Measurements from ENCODE around the gene B4GALT1.
"Not testable (repeated sequence)": the region's sequence is repeated elsewhere in the genome, so short reads cannot be mapped to it uniquely, and the experiment has no call there.

B4GALT1 gene

DNA sequence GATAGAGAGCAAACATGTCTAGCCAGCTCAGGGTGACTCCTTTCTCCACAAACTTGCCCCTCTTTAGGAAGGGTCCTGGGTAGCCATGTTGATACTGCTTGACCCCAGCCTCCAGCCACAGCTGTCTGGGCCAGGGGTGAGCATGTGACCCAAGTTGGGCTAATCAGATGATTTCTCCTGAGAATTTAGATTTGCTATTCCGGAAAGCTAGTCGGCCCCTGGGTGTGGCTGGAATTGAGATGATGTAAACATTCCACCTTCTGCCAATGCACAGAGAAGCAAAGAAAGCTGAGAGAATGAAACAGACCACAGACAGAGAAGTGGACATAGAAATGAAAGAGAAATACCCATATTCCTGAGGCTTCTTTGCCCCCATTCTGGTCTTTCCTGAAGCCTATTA lies 17.8 kb upstream of the B4GALT1 start:
- DNase-seq (ENCODE audit: low spot score), result no peak

DNA sequence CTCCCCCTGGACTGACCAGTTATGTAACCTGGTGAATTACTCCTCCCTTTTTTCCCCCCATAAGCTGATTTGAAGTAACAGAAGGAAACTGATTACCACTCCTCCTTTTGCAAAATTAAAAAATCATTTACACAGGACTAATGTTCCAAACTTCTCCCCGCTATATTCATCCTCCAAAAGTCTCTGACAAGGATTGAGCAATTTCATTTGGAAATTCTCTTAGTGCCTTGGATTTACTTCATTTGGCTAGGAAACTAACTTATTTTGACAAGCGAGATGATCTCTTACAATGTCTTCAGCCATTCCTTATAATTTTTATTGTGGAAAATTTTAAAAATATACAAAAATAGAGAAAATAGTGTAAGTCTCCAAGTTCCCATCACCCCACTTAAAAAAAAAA lies 15.4 kb upstream of the B4GALT1 start:
- no peak for DNase-seq (ENCODE audit: low spot score)

DNA sequence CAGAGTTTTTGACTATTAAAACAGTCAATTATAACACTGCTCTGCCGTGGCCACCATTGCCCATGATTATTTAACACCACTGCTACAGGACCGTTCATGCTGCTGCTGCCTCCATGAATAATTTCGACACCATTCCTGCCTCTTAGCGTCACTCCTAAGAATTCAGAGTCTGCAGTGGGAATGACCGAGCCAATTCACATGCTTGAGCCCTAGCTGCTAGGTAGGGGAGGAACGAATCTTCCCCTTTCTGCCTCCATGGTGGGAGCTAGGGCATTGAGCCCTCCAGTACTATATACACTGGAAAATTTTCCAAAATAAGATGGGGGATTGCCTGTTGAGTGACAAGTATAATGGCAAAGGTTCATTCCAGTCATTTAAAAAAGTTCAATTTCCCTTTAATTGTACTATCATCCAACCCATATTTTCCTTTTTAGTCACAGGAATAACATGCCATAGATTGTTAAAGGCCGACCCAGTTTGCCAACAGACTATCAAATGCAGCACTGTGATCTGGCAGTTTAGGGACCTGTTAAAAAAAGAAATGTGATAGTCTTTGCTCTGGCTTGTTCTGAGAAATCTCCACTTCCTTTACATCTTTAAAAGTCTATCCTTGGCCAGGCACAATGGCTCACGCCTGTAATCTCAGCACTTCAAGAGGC lies 13.5 kb upstream of the B4GALT1 start:
- no peak for DNase-seq (ENCODE audit: low spot score)

DNA sequence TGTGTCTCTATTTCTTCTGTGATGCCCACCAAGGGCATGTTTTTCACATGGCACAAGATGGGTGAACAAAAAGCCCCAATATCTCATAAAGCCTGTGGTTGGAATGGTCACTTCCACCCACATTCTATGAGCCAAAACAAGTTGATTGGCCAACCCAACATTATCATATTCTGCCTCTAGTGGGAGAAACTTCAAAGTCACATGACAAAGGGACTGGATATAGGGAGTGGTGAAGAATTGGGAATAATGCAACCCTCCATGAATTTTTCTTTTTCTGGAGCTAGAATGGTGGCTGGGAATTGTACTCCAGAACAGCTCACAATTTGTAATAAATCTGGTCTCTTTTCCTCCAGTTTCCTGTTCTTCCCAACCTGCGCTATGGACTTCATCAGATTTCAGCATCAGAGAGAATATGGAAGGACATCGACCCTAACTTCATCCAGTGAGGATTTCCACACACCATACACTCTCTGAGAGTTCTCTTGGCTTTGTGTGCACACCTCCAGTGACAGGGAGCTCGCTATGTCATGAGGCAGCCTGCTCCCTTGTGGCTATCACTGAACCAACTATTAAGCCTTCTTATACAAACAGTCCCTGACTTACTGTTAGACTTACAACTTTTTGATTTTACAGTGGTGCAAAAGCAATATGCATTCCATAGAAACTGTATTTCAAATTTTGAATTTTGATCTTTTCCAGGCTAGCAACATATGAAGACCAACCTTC lies 12.0 kb upstream of the B4GALT1 start:
- no peak for DNase-seq (ENCODE audit: low spot score)

DNA sequence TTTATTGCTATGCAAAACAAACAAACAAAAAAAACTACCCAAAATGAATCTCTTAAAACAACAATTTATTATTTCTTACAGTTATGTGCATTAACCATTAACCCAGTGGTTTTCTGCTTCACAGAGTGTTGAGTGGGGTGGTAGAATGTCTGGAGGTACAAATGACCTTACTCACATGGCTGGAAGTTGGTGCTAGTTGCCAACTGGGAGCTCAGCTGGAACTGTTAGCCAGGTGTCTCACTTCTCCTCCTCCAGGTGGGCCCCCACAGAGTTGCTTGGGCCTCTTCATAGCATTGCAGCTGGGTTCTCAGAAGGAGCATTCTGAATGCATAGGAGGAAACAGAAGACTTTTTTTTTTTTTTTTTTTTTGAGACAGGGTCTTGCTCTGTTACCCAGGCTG lies 10.5 kb upstream of the B4GALT1 start:
- no peak for DNase-seq (ENCODE audit: low spot score)

DNA sequence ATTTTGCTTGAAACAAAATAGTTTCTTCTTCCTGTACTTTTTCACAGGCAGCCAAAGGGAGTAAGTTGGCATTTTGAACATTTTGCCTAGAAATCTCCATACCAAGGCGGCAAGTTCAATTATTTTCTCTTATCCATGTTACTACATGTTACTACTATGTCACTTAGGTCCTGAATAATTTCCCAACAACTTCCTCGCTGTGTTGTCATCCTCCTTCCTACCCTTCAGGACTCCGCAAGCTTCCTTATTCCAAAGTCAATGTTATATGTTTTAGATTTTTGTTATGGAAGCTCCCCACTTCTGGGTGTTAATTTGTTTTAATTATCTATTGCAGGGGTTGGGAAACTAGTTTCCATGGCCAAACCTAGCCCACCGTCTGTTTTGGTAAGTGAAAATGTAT lies 9.9 kb upstream of the B4GALT1 start:
- DNase-seq (ENCODE audit: low spot score), result no peak

DNA sequence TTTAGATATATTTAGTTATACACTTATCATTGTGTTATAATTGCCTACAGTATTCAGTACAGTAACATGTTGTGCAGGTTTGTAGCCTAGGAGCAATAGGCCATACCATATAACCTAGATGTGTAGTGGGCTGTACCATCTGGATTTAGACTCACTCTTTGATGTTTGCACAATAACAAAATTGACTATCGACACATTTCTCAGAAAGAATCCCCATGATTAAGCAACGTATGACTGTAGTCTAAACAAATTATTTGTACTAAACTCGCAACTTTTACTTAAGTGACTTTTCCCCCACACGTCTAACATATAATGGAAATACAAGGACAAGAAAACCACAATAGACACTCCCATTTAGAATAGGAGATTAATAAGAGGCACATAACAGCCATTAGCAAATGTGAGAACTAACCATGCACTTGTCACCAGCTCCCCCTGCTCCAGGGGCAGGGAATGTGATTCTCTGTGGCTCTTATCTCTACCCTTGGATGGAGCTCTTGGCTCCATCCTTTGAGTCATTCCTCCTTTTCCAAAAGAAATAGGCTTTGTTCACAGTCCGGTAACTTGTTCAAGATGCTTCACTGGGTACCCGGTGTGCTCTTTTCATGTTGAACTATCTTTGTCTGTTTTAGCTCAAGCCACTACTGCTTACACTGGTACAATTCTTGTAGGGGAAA lies 8.7 kb upstream of the B4GALT1 start:
- DNase-seq (ENCODE audit: low spot score), result no peak

DNA sequence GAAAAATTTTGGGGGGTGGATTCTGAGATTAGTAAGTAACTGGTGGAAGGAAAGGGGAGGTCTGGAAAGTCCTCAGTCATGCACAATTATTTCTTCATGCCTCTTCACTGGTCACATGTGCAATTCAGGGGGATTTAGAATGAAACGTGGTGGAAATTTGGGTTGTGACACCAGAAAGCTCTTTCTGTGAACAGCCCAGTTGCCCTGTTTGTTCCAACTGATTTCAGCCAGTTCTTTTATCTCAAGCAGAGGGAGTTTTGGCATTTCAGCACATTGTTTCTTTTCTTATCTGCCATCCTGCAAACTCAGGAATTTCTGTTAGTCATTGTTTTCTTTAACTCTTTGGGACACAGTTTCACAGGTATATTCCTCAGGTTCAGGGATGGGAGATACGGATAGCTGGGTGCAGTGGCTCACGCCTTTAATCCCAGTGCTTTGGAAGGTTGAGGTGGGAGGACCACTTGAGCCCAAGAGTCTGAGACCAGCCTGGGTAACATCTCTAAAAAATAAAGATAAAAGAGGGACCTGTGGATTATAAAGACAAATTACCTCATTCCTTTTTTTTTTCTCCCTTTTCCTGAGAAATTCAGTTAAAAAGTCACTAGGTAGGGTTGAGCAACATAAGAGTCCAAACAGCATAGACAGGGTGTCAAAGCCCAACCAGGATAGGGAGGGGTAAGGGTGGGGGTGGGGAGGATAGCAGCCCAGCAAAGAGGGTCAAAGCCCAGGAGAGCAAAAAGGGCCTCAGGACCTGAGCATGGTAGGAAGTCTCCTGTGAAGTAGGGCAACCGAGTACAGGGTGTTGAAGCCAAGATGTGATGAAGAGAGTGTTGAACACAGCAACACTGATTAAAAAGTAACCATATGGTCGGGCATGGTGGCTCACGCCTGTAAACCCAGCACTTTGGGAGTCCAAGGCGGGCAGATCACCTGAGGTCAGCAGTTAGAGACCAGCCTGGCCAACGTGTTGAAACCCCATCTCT lies 5.4 kb upstream of the B4GALT1 start:
- DNase-seq (ENCODE audit: low spot score), result no peak

DNA sequence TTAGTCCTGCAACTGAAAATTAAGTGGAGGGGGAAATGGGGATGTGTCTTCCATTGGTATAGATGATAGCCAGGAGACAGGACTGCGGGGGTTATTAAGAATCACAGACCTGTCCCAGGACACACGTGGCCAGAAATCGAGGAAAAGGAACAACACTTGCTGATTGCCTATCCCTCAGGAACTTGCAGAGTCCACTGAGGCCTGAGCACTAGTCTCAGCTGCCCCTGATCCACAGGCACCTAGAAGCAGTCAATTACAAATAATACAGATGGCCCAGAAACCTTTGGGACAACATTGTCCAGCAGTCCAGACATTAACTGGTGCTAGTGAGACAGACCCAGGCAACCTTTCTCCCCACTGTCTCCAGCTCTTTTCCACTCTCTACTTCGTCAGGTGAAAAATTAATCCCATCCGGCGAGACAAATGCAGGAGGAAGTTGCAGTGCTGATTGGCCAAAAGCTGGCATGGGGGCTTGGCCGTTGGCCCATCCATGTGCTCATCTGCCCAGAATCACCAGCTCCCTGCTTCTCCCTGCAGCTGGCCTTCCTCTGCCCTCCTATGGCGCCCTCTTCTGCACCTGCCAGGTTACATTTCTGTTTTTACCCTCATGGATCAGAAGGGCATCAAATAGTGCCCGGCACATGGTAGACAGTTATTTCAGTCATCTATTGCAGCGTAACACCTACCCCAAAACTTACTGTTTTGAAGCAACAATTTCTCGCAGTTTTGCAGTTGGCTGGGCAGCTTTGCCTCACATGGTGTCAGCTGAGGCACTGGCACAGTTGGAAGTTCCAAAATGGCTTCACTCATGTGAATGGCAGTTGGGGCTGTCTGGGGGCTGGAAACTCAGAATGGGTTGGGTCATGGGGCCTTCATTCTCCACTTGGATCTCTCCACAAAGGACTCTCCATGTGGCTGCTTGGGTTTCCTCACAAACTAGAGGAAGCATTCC lies 3.6 kb upstream of the B4GALT1 start:
- DNase-seq (ENCODE audit: low spot score), result no peak

DNA sequence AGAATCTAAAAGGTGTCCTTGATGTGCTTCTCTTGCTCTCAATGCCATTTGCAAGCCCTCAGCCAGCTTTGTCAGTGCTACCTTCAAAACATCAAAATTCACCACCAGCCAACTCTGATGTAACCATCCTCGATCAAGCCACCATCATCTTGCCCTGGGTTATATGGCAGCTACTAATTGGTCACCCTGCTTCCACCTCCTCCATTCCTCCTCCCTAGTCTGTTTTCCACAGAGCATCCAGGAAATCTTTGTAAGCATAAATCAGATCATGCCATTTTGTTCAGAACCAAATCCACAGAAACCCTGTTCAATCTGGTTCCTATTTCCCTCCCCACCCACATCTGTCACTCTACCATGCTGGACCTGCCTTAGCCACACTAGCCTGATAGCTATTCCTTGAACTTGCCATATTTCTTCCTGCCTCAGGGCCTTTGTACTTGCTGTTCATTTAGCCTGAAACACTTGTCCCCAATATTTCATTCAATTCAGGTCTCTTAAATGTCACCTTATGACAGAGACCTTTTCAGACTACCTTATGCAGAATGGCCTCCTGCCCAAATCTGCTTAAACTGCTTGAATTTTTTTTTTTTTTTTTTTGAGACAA lies 1.9 kb upstream of the B4GALT1 start:
- DNase-seq (ENCODE audit: low spot score), result no peak

DNA sequence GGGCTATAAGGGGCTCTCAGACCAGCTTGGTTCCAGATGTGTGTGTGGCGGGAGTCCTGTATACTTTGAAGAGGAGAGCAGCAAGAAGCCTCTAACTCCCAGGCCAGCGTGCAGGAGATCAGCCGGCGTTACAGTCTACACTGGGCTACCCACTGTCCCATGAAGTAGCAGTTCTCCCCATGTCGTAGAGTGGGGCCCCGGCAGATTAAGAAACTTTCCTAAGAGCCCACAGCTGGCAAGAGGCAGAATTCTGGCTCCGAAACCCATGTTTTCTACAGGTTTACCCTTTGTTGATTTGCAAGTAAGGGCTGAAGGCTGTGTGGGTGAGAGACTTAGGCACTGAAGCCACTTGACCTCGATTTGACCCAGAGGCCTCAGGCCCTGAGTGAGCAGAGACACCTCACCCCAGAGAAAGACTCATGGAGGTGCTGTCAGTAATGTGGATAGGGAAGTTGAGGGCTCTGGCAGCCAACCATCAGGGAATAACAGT lies 881 bp upstream of the B4GALT1 start:
- DNase-seq (ENCODE audit: low spot score), result no peak

DNA sequence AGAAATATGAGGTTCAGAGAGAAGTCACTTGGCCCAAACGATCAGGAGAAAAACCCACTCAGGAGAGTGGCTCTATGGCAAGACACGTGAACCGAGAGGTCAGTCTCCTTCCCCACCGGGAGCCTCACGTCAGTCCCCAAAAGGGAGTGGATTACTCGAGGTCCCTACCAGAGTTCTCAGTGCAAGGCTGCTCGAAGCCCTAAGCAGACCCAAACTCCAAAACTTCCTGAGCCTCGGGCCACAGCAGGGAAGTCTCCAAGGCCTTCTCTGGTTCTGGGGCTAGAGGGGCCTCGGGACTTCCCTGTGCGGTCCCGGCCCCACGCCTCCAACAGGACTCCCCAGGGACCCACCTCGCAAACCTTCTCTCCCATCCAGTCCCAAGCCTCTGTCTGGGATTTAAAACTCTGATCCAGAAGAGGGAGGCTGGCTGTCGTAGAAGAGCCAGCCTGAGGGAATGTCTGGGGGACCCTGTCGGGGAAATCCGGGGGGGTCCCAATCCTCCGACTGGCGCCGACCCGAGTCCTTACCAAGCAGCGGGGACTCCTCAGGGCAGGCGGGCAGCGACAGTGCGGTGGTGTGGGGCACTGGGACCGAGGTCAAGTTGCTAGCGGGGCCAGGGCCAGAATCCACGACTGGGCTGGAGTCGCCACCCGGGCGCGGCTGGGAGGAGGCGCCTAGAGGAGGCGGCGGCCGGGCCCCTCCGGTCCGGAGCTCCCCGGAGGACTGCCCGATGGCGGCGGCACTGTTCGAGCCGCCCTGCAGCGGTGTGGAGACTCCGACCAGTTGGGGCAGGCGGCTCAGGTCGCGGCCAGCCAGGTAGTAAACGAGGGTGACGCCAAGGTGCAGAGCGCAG lies 679 bp downstream of the B4GALT1 start:
- no peak for DNase-seq (ENCODE audit: low spot score)

DNA sequence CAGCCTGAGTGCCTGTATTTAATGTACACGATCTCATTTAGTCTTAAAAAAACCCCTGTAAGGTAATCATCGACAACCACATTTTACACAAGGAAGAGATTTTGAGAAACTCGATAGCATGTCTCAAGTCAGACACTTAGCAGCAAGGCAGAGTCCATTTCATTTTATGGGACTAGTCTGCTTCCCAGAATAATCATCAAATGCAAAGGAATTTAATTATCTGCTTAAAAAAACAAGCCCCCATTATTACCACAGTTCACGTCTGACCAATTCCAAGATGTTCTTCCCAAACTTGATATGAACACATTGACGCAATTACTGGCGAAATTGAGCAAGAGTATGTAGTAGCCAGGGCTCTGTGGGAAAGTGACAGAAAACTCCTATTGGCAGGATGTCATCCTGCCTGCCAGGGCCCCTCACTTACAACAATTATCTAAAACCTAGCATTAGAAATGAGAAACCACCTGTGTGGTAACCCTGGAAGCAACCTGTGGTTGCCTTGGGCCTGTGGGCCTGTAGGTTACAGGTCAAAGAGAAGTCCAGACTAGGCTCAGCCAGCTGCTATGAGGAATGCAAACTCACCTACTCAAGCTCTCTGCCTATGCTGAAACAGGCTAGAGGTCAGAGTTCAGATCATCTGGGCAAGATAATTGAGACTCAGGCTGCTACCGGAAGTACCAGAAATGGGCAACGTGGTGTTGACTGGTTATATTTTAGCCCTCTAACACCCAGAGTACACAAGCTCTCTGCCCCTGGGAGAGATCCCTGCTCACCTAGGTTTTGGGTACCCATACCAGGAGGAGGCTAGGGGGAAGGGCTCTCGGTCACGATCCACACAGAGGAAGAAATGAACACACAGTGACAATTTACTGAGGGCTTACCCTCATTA lies 1.6 kb downstream of the B4GALT1 start:
- no peak for DNase-seq (ENCODE audit: low spot score)

DNA sequence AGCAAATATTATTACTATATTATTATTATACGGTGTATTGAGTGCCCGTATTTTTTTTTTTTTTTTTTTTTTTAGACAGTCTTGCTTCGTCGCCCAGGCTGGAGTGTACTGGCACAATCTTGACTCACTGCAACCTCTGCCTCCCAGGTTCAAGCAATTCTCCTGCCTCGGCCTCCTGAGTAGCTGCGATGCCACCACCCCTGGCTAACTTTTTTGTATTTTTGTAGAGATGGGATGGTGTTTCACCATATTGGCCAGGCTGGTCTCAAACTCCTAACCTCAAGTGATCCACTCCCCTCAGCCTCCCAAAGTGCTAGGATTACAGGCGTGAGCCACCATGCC lies 2.2 kb downstream of the B4GALT1 start:
- not testable (repeated sequence) for DNase-seq (ENCODE audit: low spot score)

DNA sequence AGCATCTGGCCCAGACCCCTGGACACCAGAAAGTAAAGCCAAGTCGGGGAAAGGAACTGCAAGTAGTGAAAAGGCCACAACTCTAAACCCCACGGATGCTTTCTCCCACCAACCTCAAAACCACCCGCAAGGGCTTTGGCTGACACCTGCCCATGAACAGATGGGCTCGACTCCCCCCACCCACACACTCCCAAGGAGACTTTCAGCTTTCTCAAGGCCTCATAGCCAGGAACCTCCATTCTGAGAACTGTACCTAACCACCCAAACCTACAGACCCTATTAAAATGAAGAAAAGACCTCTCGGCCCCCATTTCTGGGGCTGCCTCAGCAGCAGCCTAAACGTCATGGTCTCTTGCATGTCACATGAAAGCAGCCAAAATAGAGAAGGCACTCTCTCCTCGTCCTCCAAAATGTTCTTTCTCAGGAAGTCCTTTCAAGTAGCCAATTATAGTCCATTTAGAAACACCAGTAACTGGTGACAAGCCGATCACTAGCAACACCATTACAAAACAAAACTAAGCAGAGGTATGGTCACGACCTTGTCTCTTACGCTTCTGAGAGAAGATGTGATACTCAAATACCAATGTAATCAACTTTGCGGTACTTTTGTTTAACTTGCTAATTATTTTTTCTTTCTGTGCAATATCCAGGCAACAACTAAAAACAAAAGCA lies 2.9 kb downstream of the B4GALT1 start:
- no peak for DNase-seq (ENCODE audit: low spot score)

DNA sequence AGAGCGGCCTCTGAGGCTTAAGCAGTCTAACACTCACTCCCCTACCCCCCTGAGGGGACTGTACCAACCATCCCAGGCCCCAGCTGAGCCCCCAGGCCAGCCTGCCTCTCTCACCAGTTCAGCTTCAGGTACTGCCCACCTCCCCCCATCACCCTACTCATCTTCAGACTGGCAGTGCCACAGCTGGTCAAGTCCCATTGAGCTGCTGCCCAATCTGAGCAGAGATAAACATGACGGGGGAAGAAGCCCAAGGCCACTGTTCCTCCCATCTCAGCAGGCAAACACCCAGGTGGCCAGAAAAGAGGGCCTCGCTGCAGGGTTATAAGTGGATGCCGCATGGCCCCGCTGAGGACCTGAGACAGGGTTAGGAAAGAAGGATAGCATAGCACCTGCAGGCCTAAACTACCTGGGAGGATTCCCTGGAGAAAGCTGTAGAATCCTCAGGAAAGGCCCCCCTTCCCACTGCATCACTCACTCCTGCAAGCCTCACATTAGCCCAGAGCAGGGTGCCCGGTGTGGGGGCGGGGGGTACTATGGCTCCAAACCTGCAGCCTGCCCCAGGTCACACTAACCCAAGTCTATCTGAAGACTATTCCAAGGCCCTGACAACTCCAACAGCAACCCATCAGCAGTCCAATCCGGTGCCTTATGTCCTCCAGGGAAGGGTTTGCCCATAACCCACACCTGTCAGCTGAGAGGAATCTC lies 3.6 kb downstream of the B4GALT1 start:
- DNase-seq (ENCODE audit: low spot score), result no peak

DNA sequence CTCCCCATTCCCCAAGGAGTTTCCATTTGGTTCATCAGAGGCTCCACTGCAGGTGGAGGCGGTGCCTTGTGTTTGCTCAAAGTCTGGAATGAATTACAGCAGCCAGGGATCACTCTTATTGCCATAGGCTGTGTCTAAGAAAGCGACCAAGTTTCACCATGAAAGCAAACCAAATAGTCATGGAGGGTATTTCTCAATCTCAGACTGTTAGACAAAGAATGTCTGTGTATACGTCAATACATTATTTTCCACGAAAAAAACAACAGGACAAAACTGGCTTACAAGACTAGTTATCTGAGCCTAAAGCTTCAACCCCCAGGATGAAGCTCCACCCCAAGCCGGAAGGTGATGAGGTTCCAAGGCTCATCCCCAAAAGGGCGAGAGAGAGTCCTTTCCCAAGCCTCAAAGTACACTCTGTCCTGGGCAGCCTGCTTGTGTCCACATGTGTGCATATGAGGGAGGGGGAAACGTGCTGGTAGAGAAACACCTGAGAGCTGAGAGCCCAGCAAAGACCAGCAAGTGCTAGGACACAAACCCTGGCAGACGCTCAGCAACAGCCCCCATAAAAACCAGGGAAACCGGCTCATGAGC lies 4.3 kb downstream of the B4GALT1 start:
- DNase-seq (ENCODE audit: low spot score), result no peak
